WTC11 (cell line): Measurements from ENCODE around the gene CCDC92. TPM values are rescaled to one million over a fixed set of nuclear protein-coding genes. Genes with fewer than 3 reads are reported as not detected.

Source experiments
- ATAC-seq: fragments of 200-7000 bp; cut with Tn5 transposase; 2 replicates; pipeline ENCODE4 v1.10.0; 2021; ENCODE audit warnings: mild to moderate bottlenecking, moderate library complexity
- CTCF ChIA-PET: fragments of 300-600 bp; sonication (Branson Sonifier 250); formaldehyde crosslinking; loops from one replicate; lab custom pipeline; 2021; ENCODE audit warnings: antibody characterized with exemption; lab: Charles Lee
- POLR2A ChIA-PET: fragments of 350-600 bp; sonication (Branson Sonifier 250); formaldehyde crosslinking; loops from one replicate; lab custom pipeline; 2021; ENCODE audit warnings: antibody characterized with exemption; lab: Charles Lee
- DNase-seq: peaks from one replicate; pipeline ENCODE4 v3.0.0; 2021; ENCODE audit warnings: low spot score
- H3K27ac Mint-ChIP-seq: 2 replicates; pipeline ENCODE4 v1.8.0; 2021; ENCODE audit warnings: mixed read lengths
- H3K27me3 Mint-ChIP-seq: 2 replicates; pipeline ENCODE4 v1.8.0; 2021; ENCODE audit warnings: low read depth, mild to moderate bottlenecking, moderate library complexity, mixed read lengths
- H3K36me3 Mint-ChIP-seq: 2 replicates; pipeline ENCODE4 v1.8.0; 2021; ENCODE audit warnings: mixed read lengths
- H3K4me1 Mint-ChIP-seq: 2 replicates; pipeline ENCODE4 v1.8.0; 2022; ENCODE audit warnings: mixed read lengths
- H3K4me3 Mint-ChIP-seq: 2 replicates; pipeline ENCODE4 v1.8.0; 2021; ENCODE audit warnings: mild to moderate bottlenecking, moderate library complexity, mixed read lengths
- H3K9me3 Mint-ChIP-seq: 2 replicates; pipeline ENCODE4 v1.8.0; 2021; ENCODE audit warnings: mixed read lengths
- ETV6 ChIP-seq: sonication (generic); formaldehyde crosslinking; IDR thresholded peaks from 2 replicates; pipeline ENCODE4 v1.8.1; 2022; ENCODE audit warnings: mild to moderate bottlenecking, missing genetic modification reagents
- GRHL2 ChIP-seq: fragments of 250-450 bp; sonication (Bioruptor Pico); IDR thresholded peaks from 2 replicates; pipeline ENCODE4 v1.8.0; 2022; ENCODE audit warnings: mild to moderate bottlenecking, moderate library complexity; ENCODE audit not compliant: insufficient replicate concordance, severe bottlenecking
- GTF2I ChIP-seq: fragments of 250-450 bp; sonication (Bioruptor Pico); conservative IDR thresholded peaks from 2 replicates; pipeline ENCODE4 v1.4.0; 2021; ENCODE audit warnings: mild to moderate bottlenecking
- HMGA2 ChIP-seq: fragments of 250-450 bp; sonication (Bioruptor Pico); IDR thresholded peaks from 2 replicates; pipeline ENCODE4 v1.4.0; 2021; ENCODE audit warnings: mild to moderate bottlenecking, moderate library complexity
- JUN ChIP-seq: sonication (generic); formaldehyde crosslinking; IDR thresholded peaks from 2 replicates; pipeline ENCODE4 v1.8.0; 2023; ENCODE audit warnings: mild to moderate bottlenecking, missing genetic modification reagents
- KAT7 ChIP-seq: sonication (generic); formaldehyde crosslinking; IDR thresholded peaks from 2 replicates; pipeline ENCODE4 v1.8.1; 2023; ENCODE audit warnings: missing genetic modification reagents, mild to moderate bottlenecking, borderline replicate concordance
- OVOL2 ChIP-seq: fragments of 250-450 bp; sonication (Bioruptor Pico); IDR thresholded peaks from 2 replicates; pipeline ENCODE4 v1.9.0; 2021; ENCODE audit warnings: mild to moderate bottlenecking, borderline replicate concordance
- SMAD3 ChIP-seq: sonication (generic); formaldehyde crosslinking; IDR thresholded peaks from 2 replicates; pipeline ENCODE4 v1.8.0; 2022; ENCODE audit warnings: missing genetic modification reagents, mild to moderate bottlenecking, borderline replicate concordance
- ZBTB21 ChIP-seq: sonication (generic); formaldehyde crosslinking; IDR thresholded peaks from 2 replicates; pipeline ENCODE4 v1.8.1; 2023; ENCODE audit warnings: mild to moderate bottlenecking, missing genetic modification reagents, borderline replicate concordance
- ZNF219 ChIP-seq: sonication (generic); formaldehyde crosslinking; IDR thresholded peaks from 2 replicates; pipeline ENCODE4 v1.8.0; 2023; ENCODE audit warnings: missing genetic modification reagents, mild to moderate bottlenecking, borderline replicate concordance
- total RNA-seq: library from RNA; stranded (reverse); gene quantifications from 3 replicates; pipeline ENCODE4 v1.2.3, GENCODE V29; 2021
- TF ChIP-seq, protein P1 (sequence below): fragments of 250-450 bp; sonication (Bioruptor Pico); IDR thresholded peaks from 2 replicates; pipeline ENCODE4 v1.9.0; 2021; ENCODE audit warnings: mild to moderate bottlenecking
- TF ChIP-seq, protein P2 (sequence below): sonication (generic); formaldehyde crosslinking; IDR thresholded peaks from 2 replicates; pipeline ENCODE4 v1.8.1; 2022; ENCODE audit warnings: low read depth, missing genetic modification reagents, borderline replicate concordance
- TF ChIP-seq, protein P3 (sequence below): fragments of 250-450 bp; sonication (Bioruptor Pico); IDR thresholded peaks from 2 replicates; pipeline ENCODE4 v2.1.2; 2022; ENCODE audit warnings: mild to moderate bottlenecking, moderate library complexity
- TF ChIP-seq, protein P4 (sequence below): sonication (generic); formaldehyde crosslinking; IDR thresholded peaks from 2 replicates; pipeline ENCODE4 v1.8.1; 2023; ENCODE audit warnings: mild to moderate bottlenecking, missing genetic modification reagents
- TF ChIP-seq, protein P5 (sequence below): sonication (generic); formaldehyde crosslinking; IDR thresholded peaks from 2 replicates; pipeline ENCODE4 v1.8.0; 2022; ENCODE audit warnings: mild to moderate bottlenecking, missing genetic modification reagents
- TF ChIP-seq, protein P6 (sequence below): sonication (generic); formaldehyde crosslinking; IDR thresholded peaks from 2 replicates; pipeline ENCODE4 v1.8.0; 2023; ENCODE audit warnings: missing genetic modification reagents
- TF ChIP-seq, protein P7 (sequence below): sonication (generic); formaldehyde crosslinking; IDR thresholded peaks from 2 replicates; pipeline ENCODE4 v1.8.1; 2023; ENCODE audit warnings: mild to moderate bottlenecking, missing genetic modification reagents, moderate library complexity
- TF ChIP-seq, protein P8 (sequence below): sonication (generic); formaldehyde crosslinking; IDR thresholded peaks from 2 replicates; pipeline ENCODE4 v1.8.1; 2022; ENCODE audit warnings: mild to moderate bottlenecking, missing genetic modification reagents, moderate library complexity, borderline replicate concordance

Gene CCDC92
- total RNA-seq, 1 experiment from 2014 or later = 2.7 TPM

DNA sequence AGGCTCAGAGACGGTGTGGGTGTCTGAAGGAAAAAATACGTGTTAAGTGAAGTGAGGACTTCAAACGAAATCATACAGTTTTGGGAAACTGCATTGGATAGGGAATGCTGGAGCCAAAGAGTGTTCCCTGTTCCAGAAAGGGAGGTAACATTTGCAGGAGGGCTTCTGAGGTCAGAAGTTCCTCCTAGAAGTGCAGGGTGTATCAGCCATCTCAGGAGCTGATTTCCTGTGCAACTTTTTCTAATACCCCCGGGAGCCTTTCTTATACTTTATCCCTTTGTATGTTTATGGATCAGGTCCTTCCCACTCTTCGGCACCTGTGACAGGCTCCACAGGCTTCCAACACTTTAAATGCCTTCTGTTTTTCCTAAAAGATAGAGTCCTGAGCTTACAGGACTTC, 25.3 kb upstream of the CCDC92 start:
- POLR2A ChIA-PET = no interaction called here
- H3K27me3 Mint-ChIP-seq = no peaks in the 10 kb centered on the region
- H3K36me3 Mint-ChIP-seq = no peaks in the 10 kb centered on the region
- TF ChIP-seq GTF2I (CRISPR knock-in tag) (no peak), HMGA2 (CRISPR knock-in tag) (no peak)
- TF ChIP-seq, protein P1, sequence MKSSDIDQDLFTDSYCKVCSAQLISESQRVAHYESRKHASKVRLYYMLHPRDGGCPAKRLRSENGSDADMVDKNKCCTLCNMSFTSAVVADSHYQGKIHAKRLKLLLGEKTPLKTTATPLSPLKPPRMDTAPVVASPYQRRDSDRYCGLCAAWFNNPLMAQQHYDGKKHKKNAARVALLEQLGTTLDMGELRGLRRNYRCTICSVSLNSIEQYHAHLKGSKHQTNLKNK (CRISPR knock-in tag) = no peak
- ATAC-seq (no peak), DNase-seq (no peak)
- H3K4me1 Mint-ChIP-seq = peaks cover 23% of the 10 kb centered on the region
- CTCF ChIA-PET = interaction anchor here (1.0 to 1.2 kb wide), 2 partner anchors 14 to 34 kb away, joined by 3 read pairs; no protein-coding TSS in a partner anchor
- H3K9me3 Mint-ChIP-seq = no peaks in the 10 kb centered on the region
- no peak overlapping the region for H3K4me3 Mint-ChIP-seq
- no peak overlapping the region for H3K27ac Mint-ChIP-seq

DNA sequence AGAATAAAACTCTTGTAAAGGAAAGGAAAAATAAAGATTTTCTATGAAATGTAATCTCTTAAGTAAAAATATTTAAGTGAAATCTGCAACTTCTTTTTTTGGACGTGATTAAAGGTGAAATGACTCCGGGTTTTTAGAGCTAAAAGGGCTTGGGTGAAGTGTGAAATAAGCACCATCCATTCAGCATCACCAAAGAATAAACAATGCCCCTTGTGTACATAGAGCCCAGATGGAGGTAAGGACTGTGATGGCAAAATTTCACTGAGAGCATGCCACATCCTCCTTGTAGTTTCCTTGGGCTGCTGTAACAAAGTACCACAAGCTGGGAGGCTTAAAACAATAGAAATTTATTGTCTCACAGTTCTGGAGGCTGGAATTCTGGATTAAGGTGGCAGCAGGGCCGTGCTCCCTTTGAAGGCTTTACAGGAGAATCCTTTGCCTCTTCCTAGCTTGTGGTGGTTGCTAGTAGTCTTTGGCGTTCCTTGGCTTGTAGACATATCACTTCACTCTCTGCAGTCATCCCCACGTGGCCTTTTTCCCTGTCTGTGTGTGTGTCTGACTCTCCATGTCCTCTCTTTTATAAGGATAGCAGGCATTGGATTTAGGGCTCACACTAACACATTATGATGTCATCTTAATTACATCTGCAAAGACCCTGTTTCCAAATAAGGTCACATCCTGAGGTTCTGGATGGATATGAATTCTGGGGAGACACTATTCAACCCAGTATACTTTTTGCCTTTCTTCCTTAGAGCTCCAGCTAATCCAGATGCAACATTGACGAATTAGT, 24.6 kb upstream of the CCDC92 start:
- no peaks in the 10 kb centered on the region for H3K9me3 Mint-ChIP-seq
- TF ChIP-seq, protein P2, sequence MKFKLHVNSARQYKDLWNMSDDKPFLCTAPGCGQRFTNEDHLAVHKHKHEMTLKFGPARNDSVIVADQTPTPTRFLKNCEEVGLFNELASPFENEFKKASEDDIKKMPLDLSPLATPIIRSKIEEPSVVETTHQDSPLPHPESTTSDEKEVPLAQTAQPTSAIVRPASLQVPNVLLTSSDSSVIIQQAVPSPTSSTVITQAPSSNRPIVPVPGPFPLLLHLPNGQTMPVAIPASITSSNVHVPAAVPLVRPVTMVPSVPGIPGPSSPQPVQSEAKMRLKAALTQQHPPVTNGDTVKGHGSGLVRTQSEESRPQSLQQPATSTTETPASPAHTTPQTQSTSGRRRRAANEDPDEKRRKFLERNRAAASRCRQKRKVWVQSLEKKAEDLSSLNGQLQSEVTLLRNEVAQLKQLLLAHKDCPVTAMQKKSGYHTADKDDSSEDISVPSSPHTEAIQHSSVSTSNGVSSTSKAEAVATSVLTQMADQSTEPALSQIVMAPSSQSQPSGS (CRISPR knock-in tag) = no peak
- TF ChIP-seq, protein P3, sequence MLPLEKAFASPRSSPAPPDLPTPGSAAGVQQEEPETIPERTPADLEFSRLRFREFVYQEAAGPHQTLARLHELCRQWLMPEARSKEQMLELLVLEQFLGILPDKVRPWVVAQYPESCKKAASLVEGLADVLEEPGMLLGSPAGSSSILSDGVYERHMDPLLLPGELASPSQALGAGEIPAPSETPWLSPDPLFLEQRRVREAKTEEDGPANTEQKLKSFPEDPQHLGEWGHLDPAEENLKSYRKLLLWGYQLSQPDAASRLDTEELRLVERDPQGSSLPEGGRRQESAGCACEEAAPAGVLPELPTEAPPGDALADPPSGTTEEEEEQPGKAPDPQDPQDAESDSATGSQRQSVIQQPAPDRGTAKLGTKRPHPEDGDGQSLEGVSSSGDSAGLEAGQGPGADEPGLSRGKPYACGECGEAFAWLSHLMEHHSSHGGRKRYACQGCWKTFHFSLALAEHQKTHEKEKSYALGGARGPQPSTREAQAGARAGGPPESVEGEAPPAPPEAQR (CRISPR knock-in tag) = no peak
- TF ChIP-seq ZBTB21 (CRISPR knock-in tag) = no peak
- TF ChIP-seq GRHL2 (CRISPR knock-in tag) = no peak
- TF ChIP-seq KAT7 = no peak
- no peak for TF ChIP-seq SMAD3 (CRISPR knock-in tag)
- TF ChIP-seq, protein P4, sequence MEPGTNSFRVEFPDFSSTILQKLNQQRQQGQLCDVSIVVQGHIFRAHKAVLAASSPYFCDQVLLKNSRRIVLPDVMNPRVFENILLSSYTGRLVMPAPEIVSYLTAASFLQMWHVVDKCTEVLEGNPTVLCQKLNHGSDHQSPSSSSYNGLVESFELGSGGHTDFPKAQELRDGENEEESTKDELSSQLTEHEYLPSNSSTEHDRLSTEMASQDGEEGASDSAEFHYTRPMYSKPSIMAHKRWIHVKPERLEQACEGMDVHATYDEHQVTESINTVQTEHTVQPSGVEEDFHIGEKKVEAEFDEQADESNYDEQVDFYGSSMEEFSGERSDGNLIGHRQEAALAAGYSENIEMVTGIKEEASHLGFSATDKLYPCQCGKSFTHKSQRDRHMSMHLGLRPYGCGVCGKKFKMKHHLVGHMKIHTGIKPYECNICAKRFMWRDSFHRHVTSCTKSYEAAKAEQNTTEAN (CRISPR knock-in tag) = no peak
- TF ChIP-seq, protein P5, sequence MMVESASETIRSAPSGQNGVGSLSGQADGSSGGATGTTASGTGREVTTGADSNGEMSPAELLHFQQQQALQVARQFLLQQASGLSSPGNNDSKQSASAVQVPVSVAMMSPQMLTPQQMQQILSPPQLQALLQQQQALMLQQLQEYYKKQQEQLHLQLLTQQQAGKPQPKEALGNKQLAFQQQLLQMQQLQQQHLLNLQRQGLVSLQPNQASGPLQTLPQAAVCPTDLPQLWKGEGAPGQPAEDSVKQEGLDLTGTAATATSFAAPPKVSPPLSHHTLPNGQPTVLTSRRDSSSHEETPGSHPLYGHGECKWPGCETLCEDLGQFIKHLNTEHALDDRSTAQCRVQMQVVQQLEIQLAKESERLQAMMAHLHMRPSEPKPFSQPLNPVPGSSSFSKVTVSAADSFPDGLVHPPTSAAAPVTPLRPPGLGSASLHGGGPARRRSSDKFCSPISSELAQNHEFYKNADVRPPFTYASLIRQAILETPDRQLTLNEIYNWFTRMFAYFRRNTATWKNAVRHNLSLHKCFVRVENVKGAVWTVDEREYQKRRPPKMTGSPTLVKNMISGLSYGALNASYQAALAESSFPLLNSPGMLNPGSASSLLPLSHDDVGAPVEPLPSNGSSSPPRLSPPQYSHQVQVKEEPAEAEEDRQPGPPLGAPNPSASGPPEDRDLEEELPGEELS = no peak
- TF ChIP-seq ZNF219 = no peak
- no peak for TF ChIP-seq ETV6 (CRISPR knock-in tag)
- TF ChIP-seq, protein P6, sequence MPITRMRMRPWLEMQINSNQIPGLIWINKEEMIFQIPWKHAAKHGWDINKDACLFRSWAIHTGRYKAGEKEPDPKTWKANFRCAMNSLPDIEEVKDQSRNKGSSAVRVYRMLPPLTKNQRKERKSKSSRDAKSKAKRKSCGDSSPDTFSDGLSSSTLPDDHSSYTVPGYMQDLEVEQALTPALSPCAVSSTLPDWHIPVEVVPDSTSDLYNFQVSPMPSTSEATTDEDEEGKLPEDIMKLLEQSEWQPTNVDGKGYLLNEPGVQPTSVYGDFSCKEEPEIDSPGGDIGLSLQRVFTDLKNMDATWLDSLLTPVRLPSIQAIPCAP = no peak
- TF ChIP-seq JUN (CRISPR knock-in tag) = no peak
- TF ChIP-seq, protein P7, sequence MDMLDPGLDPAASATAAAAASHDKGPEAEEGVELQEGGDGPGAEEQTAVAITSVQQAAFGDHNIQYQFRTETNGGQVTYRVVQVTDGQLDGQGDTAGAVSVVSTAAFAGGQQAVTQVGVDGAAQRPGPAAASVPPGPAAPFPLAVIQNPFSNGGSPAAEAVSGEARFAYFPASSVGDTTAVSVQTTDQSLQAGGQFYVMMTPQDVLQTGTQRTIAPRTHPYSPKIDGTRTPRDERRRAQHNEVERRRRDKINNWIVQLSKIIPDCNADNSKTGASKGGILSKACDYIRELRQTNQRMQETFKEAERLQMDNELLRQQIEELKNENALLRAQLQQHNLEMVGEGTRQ (CRISPR knock-in tag) = no peak
- no peak for TF ChIP-seq OVOL2 (CRISPR knock-in tag)
- TF ChIP-seq, protein P8, sequence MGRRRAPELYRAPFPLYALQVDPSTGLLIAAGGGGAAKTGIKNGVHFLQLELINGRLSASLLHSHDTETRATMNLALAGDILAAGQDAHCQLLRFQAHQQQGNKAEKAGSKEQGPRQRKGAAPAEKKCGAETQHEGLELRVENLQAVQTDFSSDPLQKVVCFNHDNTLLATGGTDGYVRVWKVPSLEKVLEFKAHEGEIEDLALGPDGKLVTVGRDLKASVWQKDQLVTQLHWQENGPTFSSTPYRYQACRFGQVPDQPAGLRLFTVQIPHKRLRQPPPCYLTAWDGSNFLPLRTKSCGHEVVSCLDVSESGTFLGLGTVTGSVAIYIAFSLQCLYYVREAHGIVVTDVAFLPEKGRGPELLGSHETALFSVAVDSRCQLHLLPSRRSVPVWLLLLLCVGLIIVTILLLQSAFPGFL (CRISPR knock-in tag) = no peak
- H3K4me1 Mint-ChIP-seq = peaks cover 23% of the 10 kb centered on the region
- POLR2A ChIA-PET = no interaction called here
- CTCF ChIA-PET = interaction anchor here (0.9 to 2.0 kb wide), 5 partner anchors 13 to 155 kb away, joined by 3 to 5 read pairs (median 3); no protein-coding TSS in a partner anchor
- no peak for ATAC-seq
- no peaks in the 10 kb centered on the region for H3K36me3 Mint-ChIP-seq
- H3K27ac Mint-ChIP-seq = no peak overlapping the region
- H3K27me3 Mint-ChIP-seq = no peaks in the 10 kb centered on the region
- DNase-seq = no peak
- H3K4me3 Mint-ChIP-seq = no peak overlapping the region
